Duodenal mucosa (tissue), 2 donors: ENCODE results near the gene CAMK2N1.
A peak's percentile ranks its signal among the peaks of the same experiment; 100 is the strongest.

Experiments used
- H3K27ac ChIP-seq: one replicate; pipeline ENCODE4 v1.7.0; 2013; ENCODE audit warnings: low read depth, low read length
- H3K27me3 ChIP-seq, 2 donors: one replicate each; pipeline ENCODE4 v1.7.0; 2013; ENCODE audit warnings: low read length in 2 of 2, control low read depth in 1 of 2; ENCODE audit not compliant: insufficient read depth in 2 of 2, control insufficient read depth in 1 of 2
- H3K36me3 ChIP-seq, 2 donors: one replicate each; pipeline ENCODE4 v1.7.0; 2013; ENCODE audit warnings: low read length in 2 of 2, control low read depth in 1 of 2; ENCODE audit not compliant: insufficient read depth in 2 of 2, control insufficient read depth in 1 of 2
- H3K4me1 ChIP-seq, 2 donors: one replicate each; pipeline ENCODE4 v1.7.0; 2013; ENCODE audit warnings: low read length in 2 of 2, control low read depth in 1 of 2; ENCODE audit not compliant: insufficient read depth in 2 of 2, control insufficient read depth in 1 of 2
- H3K4me3 ChIP-seq, 2 donors: one replicate each; pipeline ENCODE4 v1.7.0; 2013; ENCODE audit warnings: low read length in 2 of 2, low read depth in 1 of 2
- H3K9ac ChIP-seq, 2 donors: one replicate each; pipeline ENCODE4 v1.7.0; 2013; ENCODE audit warnings: low read length in 2 of 2, low read depth in 1 of 2
- H3K9me3 ChIP-seq, 2 donors: one replicate each; pipeline ENCODE4 v1.7.0; 2013; ENCODE audit warnings: low read length in 2 of 2, control low read depth in 1 of 2; ENCODE audit not compliant: control insufficient read depth in 1 of 2

CAMK2N1 gene

DNA sequence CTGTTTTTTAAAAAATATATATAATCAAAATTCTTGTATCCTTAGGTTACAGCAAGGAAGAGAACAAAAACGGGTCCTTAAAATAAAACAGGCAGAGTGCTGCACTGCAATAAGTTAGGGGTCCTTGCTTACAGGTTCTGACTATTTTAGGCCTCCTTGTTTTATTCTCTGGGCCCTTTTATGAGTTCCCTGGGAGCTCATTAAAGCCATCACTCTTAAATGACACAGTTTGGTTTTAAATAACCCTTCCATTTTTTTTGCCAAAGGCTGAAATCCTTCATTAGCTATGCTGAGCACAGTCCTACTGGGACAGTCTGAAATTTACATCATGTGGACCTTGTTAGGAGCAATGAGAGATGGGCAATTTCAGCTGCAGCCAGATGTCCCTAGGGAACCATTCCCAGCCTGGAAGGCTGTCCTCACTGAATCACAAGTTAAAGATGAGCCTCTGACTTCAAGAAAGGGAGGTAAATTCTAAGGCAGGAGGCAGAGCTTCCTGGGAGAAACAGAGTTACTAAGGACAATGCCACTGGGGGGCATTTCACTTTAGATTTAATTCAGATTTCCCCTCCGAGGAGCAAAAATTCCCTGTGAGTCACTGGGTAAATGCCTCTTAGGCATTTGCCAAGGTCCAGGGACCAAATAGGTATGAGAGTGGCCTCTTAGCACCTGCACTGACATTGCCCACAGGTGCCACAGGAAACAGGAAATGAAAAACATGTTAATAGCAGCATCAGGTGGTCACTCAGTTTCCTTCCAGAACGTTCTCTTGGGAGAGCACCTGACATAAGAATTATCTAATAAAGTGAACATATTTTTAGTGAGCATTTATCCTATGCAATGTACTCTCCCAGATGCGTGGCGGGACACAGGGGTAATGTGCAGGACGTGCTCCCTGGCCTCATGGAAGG lies 25.8 kb upstream of the CAMK2N1 start:
- Histone ChIP-seq H3K27me3 (no peaks in the 10 kb centered on the region), H3K36me3 (no peaks in the 10 kb centered on the region), H3K27ac (no peak overlapping the region), H3K4me1 (peaks cover 6 to 7% of the 10 kb centered on the region in 2 donors), H3K4me3 (no peak overlapping the region), H3K9ac (no peak overlapping the region), H3K9me3 (no peaks in the 10 kb centered on the region)

DNA sequence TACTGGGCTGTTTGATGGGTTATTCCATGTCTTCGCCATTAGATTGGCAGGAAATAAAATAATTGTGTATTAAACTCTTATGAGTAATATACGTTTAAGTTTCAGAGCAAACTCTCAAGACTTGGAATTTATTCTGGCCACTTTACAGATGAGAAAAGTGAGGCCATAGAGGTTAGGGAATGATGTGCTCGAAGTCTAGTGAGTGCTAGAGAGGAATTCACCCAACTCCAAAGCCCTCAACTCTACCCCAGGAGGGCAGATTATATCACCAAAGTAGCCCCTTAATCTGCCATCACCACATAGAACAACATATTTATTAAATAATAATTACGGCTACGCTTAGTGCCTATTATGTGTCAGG lies 22.4 kb upstream of the CAMK2N1 start:
- Histone ChIP-seq H3K9ac (peak overlapping the region; percentile 86 to 87), H3K27ac (no peak overlapping the region), H3K4me3 (peak overlapping the region; percentile 91 to 99), H3K36me3 (peaks cover 0 to 20% of the 10 kb centered on the region in 2 donors), H3K9me3 (no peaks in the 10 kb centered on the region), H3K27me3 (no peaks in the 10 kb centered on the region), H3K4me1 (peaks cover 8 to 12% of the 10 kb centered on the region in 2 donors)

DNA sequence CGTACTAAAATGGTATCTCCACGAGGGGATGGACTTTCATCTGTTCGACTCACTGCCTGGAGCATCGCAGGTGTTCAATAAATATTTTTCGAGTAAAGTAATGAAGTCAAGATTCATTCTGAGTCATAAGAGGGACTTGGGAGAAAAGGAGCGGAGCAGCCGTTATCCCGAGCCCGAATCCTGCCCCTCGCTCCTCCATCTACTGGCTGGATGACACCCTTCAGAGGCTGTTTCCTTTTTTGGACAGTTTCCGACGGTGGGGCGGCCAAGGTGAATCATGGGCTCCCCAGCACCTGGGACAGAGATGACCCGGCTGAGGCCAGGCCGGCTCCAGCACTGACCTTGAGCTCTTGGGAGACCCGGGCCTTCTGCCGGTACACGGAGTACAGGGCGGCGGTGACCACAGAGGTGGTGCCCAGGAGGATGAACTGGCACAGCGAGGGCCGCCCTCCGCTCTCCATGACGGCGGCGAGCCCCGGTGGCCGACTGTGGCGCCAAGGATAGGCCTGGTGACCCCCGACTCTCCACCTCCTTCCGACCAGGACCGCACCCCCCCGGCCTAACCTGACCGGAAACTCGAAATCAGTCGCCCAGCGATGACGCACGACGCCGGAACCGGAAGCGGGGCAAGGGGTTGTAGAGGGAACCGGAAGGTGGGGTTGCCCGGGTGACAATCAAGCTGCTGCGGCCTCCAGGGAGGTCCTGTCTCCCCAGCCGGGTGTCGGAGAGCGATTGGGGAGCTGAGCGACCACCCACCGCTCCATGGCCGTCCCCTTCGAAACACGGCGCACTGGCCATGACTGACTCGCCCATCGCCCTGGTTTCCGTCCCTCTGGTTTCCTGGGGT lies 21.8 kb upstream of the CAMK2N1 start, which contains the start of gene MUL1:
TSS of gene MUL1 (minus strand) at position 588 of the 847 bp plus-strand sequence. CDS start at position 461, 127 bp downstream.
- no peaks in the 10 kb centered on the region for H3K9me3 ChIP-seq
- peak within 1 kb of the TSS; percentile 65 for H3K27ac ChIP-seq
- H3K9ac ChIP-seq = peak within 1 kb of the TSS; percentile 86 to 87
- H3K27me3 ChIP-seq = no peaks in the 10 kb centered on the region
- H3K4me3 ChIP-seq = peak within 1 kb of the TSS; percentile 91 to 99
- H3K36me3 ChIP-seq = peaks cover 0 to 26% of the 10 kb centered on the region in 2 donors
- H3K4me1 ChIP-seq = peaks cover 8 to 12% of the 10 kb centered on the region in 2 donors

DNA sequence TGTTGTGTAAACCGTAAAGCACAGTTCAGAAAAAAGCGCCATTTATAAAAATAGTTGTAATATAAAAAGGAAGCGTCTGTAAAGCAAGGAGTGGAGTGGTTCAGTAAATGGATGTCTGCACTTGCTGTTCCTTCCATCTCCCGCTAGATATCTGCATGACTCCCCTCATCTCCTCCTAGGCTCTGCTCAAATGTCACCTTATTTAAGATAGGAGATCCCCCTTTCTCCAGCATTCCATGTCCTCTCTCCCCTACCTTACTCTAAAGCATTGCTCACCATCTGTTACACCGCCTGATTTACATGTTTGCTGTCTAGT lies 21.2 kb upstream of the CAMK2N1 start:
- Histone ChIP-seq H3K4me1 (peaks cover 8 to 12% of the 10 kb centered on the region in 2 donors), H3K9ac (peak overlapping the region; percentile 86 to 87), H3K27ac (no peak overlapping the region), H3K36me3 (peaks cover 0 to 30% of the 10 kb centered on the region in 2 donors), H3K27me3 (no peaks in the 10 kb centered on the region), H3K4me3 (peak overlapping the region; percentile 91 to 99), H3K9me3 (no peaks in the 10 kb centered on the region)

DNA sequence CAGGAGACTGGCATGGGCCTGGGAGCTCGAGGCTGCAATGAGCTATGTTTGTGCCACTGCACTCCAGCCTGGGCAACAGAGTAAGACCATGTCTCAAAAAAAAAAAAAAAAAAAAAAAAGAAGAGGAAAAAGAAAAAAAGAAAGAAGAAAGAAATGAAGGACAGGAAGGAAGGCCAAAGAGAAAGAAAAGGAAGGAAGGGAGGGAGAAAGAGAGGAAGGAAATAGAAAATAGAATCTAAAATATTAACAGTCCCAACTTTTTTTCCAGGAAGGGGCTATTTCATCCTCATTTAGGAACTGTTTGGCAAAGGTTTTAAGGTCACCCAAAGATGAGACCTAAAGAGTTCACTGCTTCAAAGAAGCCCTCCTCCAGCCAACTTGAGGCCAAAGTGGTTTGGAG lies 19.5 kb upstream of the CAMK2N1 start:
- peaks cover 13 to 47% of the 10 kb centered on the region in 2 donors for H3K36me3 ChIP-seq
- H3K4me1 ChIP-seq = peaks cover 8 to 12% of the 10 kb centered on the region in 2 donors
- no peak overlapping the region for H3K27ac ChIP-seq
- H3K27me3 ChIP-seq = no peaks in the 10 kb centered on the region
- H3K9ac ChIP-seq = no peak overlapping the region
- H3K9me3 ChIP-seq = no peaks in the 10 kb centered on the region
- H3K4me3 ChIP-seq = no peak overlapping the region

DNA sequence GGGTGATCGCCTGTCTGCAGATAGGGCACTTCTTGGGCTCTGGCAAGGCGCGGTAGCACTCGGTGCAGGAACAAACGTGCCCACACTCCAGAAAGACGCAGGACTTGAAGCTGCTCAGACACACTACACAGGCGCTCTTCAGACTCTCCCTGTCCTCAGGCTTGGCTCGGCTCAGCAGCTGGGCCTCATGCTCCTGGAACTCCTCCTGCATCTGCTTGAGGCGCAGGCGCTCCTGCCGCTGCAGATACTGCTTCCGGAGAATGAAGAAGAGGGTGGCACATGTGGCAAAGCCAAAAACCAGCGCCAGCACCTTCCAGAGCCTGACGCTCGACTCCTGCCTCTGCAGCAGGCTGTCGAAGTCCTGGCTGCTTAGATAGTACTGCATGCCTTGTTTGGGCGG lies 14.7 kb upstream of the CAMK2N1 start:
- Histone ChIP-seq H3K36me3 (peaks cover 25 to 75% of the 10 kb centered on the region in 2 donors), H3K4me1 (no peaks in the 10 kb centered on the region), H3K9ac (no peak overlapping the region), H3K27ac (no peak overlapping the region), H3K9me3 (no peaks in the 10 kb centered on the region), H3K4me3 (no peak overlapping the region), H3K27me3 (no peaks in the 10 kb centered on the region)

DNA sequence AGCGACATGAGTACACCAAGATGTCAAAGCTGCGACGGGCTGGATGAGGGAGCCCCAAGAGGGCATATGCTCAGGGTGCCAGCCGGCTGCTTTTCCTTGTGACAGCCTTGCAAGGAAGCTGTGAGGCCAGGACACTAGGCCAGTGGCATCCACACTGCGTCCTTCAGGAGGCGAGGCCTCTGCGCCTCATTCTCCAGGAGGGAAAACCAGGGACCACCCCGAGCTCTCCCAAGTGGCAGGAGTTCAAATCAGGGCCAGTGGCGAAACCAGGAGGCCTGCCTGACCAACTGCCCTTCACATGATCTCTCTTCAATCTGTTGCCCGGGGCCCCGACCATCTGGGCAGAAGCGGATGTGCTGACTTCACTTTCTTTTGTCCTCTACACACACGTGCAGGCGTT lies 13.7 kb upstream of the CAMK2N1 start:
- peaks cover 0 to under 1% of the 10 kb centered on the region in 2 donors for H3K4me1 ChIP-seq
- no peak overlapping the region for H3K4me3 ChIP-seq
- no peak overlapping the region for H3K27ac ChIP-seq
- H3K36me3 ChIP-seq = peaks cover 25 to 70% of the 10 kb centered on the region in 2 donors
- no peaks in the 10 kb centered on the region for H3K9me3 ChIP-seq
- no peaks in the 10 kb centered on the region for H3K27me3 ChIP-seq
- no peak overlapping the region for H3K9ac ChIP-seq

DNA sequence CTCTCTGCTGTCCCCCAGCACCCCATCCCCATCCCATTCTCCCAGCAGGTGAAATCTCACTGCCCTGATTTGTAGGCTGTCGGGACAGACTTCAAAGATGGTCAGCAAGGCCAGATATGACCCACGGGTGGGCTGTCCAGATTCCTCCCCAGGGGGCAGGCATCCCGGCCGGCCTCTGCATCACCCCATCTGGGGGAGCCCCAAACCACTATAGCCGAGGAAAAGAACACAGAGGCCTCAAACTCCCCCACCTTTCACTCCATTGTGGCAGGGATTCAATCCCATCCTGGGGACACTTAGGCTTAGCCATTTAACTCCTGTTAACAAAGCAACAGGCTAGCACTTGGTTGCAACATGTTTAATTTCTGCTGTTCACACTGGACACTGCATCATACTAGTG lies 13.1 kb upstream of the CAMK2N1 start:
- no peak overlapping the region for H3K9ac ChIP-seq
- H3K9me3 ChIP-seq = no peaks in the 10 kb centered on the region

DNA sequence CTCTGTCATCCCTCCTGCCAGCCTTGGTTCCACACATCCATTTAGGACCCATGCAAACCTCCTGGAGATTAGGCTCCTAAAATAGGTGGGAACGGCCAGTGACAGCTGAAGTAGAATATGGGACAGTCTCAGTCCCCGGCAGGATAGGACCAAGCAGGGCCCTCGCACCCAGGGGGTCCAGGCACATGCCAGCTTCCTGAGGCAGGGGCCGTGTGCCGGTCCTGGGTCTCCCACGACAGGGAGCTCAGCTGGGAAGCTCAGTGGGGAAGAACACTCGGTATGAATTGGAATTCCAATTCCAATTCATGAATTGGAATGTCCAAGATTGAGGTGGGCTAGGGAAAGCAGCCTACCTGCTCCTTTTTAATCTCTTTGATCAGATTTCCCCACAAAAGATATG lies 12.1 kb upstream of the CAMK2N1 start:
- no peaks in the 10 kb centered on the region for H3K9me3 ChIP-seq
- H3K4me1 ChIP-seq = peaks cover 0 to 10% of the 10 kb centered on the region in 2 donors
- H3K27me3 ChIP-seq = no peaks in the 10 kb centered on the region
- peaks cover 25 to 55% of the 10 kb centered on the region in 2 donors for H3K36me3 ChIP-seq
- no peak overlapping the region for H3K4me3 ChIP-seq
- no peak overlapping the region for H3K9ac ChIP-seq
- H3K27ac ChIP-seq = no peak overlapping the region

More for the DNA sequence above, 13.1 kb upstream of the CAMK2N1 start:
- Histone ChIP-seq H3K4me1 (peaks cover 0 to 6% of the 10 kb centered on the region in 2 donors), H3K36me3 (peaks cover 25 to 64% of the 10 kb centered on the region in 2 donors), H3K4me3 (no peak overlapping the region), H3K27ac (no peak overlapping the region), H3K27me3 (no peaks in the 10 kb centered on the region)

DNA sequence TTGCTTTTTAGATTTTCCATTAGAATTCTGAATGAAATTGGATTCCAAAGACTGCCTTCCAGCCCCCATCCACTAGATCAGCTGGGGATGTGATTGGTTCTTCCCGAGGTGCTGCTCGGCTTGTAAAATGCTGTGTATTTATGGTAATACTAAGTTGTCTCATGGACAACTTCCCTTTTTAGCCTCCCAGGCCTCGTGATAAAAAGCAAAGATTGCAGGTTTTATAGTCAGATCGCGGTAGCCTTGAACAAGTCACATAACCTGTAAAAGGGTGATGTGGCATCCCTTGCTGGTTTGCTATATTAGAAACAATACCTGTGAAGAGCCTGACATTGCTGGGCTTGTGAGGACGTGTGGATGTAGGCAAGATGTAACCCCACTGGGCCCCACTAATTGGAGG lies 11.5 kb upstream of the CAMK2N1 start:
- Histone ChIP-seq H3K27ac (no peak overlapping the region), H3K27me3 (no peaks in the 10 kb centered on the region), H3K4me3 (no peak overlapping the region), H3K36me3 (peaks cover 25 to 51% of the 10 kb centered on the region in 2 donors), H3K4me1 (peaks cover 0 to 10% of the 10 kb centered on the region in 2 donors), H3K9me3 (no peaks in the 10 kb centered on the region), H3K9ac (no peak overlapping the region)
